Neural progenitor cell (in vitro differentiated cells): ENCODE results near the gene GAB4. TPM values are rescaled to one million over a fixed set of nuclear protein-coding genes. Genes with fewer than 3 reads are reported as not detected.
"Not testable (repeated sequence)": the region's sequence is repeated elsewhere in the genome, so short reads cannot be mapped to it uniquely, and the experiment has no call there.

ENCODE experiments used
- DNase-seq: peaks from one replicate; pipeline ENCODE4 v3.0.0-alpha.2; 2016; ENCODE audit warnings: low spot score
- H2AFZ ChIP-seq: fragments of 200-600 bp; sonication (generic); replicated peaks from 2 replicates; pipeline ENCODE4 v1.6.1; 2016; ENCODE audit warnings: antibody characterized with exemption
- H3F3A ChIP-seq: fragments of 200-600 bp; sonication (generic); 2 replicates; pipeline ENCODE4 v1.6.1; 2016; ENCODE audit warnings: antibody characterized with exemption, low read depth
- H3K27ac ChIP-seq: fragments of 200-600 bp; sonication (generic); 2 replicates; pipeline ENCODE4 v1.5.1; 2016; ENCODE audit warnings: mild to moderate bottlenecking
- H3K27me3 ChIP-seq: fragments of 200-600 bp; sonication (generic); 2 replicates; pipeline ENCODE4 v1.6.1; 2016; ENCODE audit warnings: mild to moderate bottlenecking, moderate library complexity
- H3K36me3 ChIP-seq: fragments of 200-600 bp; sonication (generic); 2 replicates; pipeline ENCODE4 v1.5.1; 2016
- H3K4me1 ChIP-seq: fragments of 200-600 bp; sonication (generic); 2 replicates; pipeline ENCODE4 v1.6.1; 2016; ENCODE audit warnings: mixed run types
- H3K4me2 ChIP-seq: fragments of 200-600 bp; sonication (generic); 2 replicates; pipeline ENCODE4 v1.6.1; 2016
- H3K4me3 ChIP-seq: fragments of 200-600 bp; sonication (generic); 2 replicates; pipeline ENCODE4 v1.5.1; 2016
- H3K79me2 ChIP-seq: fragments of 200-600 bp; sonication (generic); 2 replicates; pipeline ENCODE4 v1.6.1; 2016; ENCODE audit warnings: low read depth
- H3K9ac ChIP-seq: fragments of 200-600 bp; sonication (generic); 2 replicates; pipeline ENCODE4 v1.6.1; 2016
- H3K9me3 ChIP-seq: fragments of 200-600 bp; sonication (generic); 2 replicates; pipeline ENCODE4 v1.5.1; 2016; ENCODE audit warnings: low read depth
- H4K20me1 ChIP-seq: fragments of 200-600 bp; sonication (generic); 2 replicates; pipeline ENCODE4 v1.6.1; 2016; ENCODE audit warnings: low read depth
- H3K27ac Mint-ChIP-seq: 3 replicates; pipeline ENCODE4 v1.8.0; 2021; ENCODE audit warnings: mixed read lengths
- H3K27me3 Mint-ChIP-seq: 2 replicates; pipeline ENCODE4 v1.8.0; 2022; ENCODE audit warnings: low read depth, mild to moderate bottlenecking, inconsistent platforms, moderate library complexity, mixed read lengths; ENCODE audit not compliant: insufficient read depth
- H3K36me3 Mint-ChIP-seq: 3 replicates; pipeline ENCODE4 v1.8.0; 2021; ENCODE audit warnings: mixed read lengths
- H3K4me1 Mint-ChIP-seq: 3 replicates; pipeline ENCODE4 v1.8.0; 2021; ENCODE audit warnings: mixed read lengths
- H3K4me3 Mint-ChIP-seq: 3 replicates; pipeline ENCODE4 v1.8.0; 2021; ENCODE audit warnings: mild to moderate bottlenecking, moderate library complexity, mixed read lengths
- H3K9me3 Mint-ChIP-seq: 3 replicates; pipeline ENCODE4 v1.8.0; 2020; ENCODE audit warnings: mixed read lengths
- EZH2 ChIP-seq: fragments of 200-600 bp; sonication (generic); IDR thresholded peaks from 2 replicates; pipeline ENCODE4 v1.6.1; 2017; ENCODE audit warnings: antibody characterized with exemption, mild to moderate bottlenecking, moderate library complexity
- EZH2phosphoT487 ChIP-seq: fragments of 200-600 bp; sonication (generic); IDR thresholded peaks from 2 replicates; pipeline ENCODE4 v1.6.1; 2017; ENCODE audit warnings: antibody characterized with exemption
- total RNA-seq: library from RNA; depleted of rRNA; stranded (reverse); fragments of >200 nt; gene quantifications from 2 replicates; pipeline ENCODE4 v1.2.3, GENCODE V29; 2015; ENCODE audit warnings: low replicate concordance
- TF ChIP-seq, protein P1 (sequence below): fragments of 200-600 bp; sonication (generic); IDR thresholded peaks from 2 replicates; pipeline ENCODE4 v1.5.1; 2017; ENCODE audit warnings: antibody characterized with exemption, mild to moderate bottlenecking

The GAB4 gene
- total RNA-seq, 1 donor from 2014 or later = 0.07 TPM

DNA sequence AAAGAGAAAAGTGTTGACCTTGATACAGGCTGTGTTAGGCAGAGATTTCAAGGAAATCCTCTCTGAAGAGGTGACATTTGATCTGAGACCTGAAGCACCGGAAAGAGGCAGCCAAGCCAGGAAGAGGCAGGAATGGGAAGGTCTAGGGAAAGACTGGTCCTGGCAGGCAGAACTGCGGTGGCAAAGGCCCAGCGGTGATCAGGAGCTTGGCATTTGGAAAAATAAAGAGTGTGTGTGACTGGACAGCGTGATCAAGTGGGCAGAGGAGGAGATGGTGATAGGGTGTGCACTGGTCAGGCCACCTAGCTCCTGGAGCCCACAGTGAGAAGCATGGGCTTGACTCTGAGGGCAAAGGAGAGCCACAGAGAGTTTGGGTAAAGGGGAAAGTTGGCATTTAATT is 27.2 kb upstream of the GAB4 start:
- TF ChIP-seq EZH2 (no peak), EZH2phosphoT487 (no peak)
- TF ChIP-seq, protein P1, sequence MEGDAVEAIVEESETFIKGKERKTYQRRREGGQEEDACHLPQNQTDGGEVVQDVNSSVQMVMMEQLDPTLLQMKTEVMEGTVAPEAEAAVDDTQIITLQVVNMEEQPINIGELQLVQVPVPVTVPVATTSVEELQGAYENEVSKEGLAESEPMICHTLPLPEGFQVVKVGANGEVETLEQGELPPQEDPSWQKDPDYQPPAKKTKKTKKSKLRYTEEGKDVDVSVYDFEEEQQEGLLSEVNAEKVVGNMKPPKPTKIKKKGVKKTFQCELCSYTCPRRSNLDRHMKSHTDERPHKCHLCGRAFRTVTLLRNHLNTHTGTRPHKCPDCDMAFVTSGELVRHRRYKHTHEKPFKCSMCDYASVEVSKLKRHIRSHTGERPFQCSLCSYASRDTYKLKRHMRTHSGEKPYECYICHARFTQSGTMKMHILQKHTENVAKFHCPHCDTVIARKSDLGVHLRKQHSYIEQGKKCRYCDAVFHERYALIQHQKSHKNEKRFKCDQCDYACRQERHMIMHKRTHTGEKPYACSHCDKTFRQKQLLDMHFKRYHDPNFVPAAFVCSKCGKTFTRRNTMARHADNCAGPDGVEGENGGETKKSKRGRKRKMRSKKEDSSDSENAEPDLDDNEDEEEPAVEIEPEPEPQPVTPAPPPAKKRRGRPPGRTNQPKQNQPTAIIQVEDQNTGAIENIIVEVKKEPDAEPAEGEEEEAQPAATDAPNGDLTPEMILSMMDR = no peak
- Mint-ChIP-seq H3K4me1 (no peaks in the 10 kb centered on the region), H3K4me3 (no peak overlapping the region), H3K36me3 (no peaks in the 10 kb centered on the region), H3K27me3 (no peaks in the 10 kb centered on the region), H3K27ac (no peak overlapping the region), H3K9me3 (no peaks in the 10 kb centered on the region)
- Histone ChIP-seq H3K4me2 (no peak overlapping the region), H3K36me3 (no peaks in the 10 kb centered on the region), H3K79me2 (no peaks in the 10 kb centered on the region), H3K27me3 (no peaks in the 10 kb centered on the region), H3K4me3 (no peak overlapping the region), H3K4me1 (no peaks in the 10 kb centered on the region), H2AFZ (no peak overlapping the region), H4K20me1 (no peaks in the 10 kb centered on the region), H3K27ac (no peak overlapping the region), H3F3A (no peaks in the 10 kb centered on the region), H3K9ac (no peak overlapping the region), H3K9me3 (no peaks in the 10 kb centered on the region)
- DNase-seq = no peak

DNA sequence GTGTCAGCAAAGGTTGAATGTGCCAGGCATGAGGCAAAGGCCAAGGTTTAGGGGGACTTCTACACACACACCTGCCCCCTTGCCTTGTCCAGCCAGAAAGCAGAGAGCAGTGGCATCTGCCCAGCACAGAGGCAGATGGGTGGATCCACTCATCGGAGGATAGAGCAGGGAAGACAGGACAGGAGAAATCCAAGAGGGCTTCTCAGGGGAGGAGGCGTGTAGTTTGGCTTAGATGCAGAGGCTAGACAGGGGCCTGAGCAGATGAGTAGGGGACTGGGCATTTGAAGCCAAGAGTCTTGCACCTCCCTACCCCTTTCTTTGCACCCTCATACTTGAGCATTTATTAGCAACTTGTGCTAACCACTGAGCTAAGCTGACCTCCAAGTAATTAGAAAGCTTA is 26.5 kb upstream of the GAB4 start:
- not testable (repeated sequence) for H3K27ac ChIP-seq, H3K27me3 ChIP-seq, H3K4me2 ChIP-seq, H3K79me2 ChIP-seq, H3K36me3 Mint-ChIP-seq, H3K4me3 Mint-ChIP-seq, H2AFZ ChIP-seq, H3K27me3 Mint-ChIP-seq, H3K4me3 ChIP-seq, H3K9me3 Mint-ChIP-seq, H3K9me3 ChIP-seq, H3K36me3 ChIP-seq, DNase-seq, H3K4me1 ChIP-seq, H3F3A ChIP-seq, H3K9ac ChIP-seq, H3K4me1 Mint-ChIP-seq, H4K20me1 ChIP-seq, H3K27ac Mint-ChIP-seq

DNA sequence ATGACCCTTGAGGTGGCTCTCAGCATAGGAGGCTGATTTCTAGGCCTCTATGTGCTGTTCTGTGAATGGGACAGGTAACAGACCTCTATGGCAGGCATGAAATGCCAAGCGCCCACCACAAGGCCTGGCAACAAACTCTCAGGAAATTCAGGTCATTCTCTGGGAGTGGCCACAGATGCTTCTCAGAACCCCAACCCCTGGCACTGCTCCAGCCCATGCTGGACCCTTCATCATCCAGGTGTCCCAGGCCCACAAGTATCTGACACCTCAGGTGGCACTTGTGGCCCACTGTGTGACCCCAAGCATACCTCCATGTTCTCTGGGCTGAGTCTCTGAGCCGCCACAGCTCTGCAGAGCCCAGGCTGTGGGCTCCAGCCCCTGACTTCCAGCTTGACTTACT is 24.3 kb upstream of the GAB4 start:
- not testable (repeated sequence) for H3K4me3 Mint-ChIP-seq, H3K36me3 ChIP-seq, H3K27ac ChIP-seq, H3K36me3 Mint-ChIP-seq, H3K27ac Mint-ChIP-seq, H3K4me2 ChIP-seq, H3K4me1 ChIP-seq, H3K4me1 Mint-ChIP-seq, H3K27me3 Mint-ChIP-seq, H3K27me3 ChIP-seq, H3K9me3 Mint-ChIP-seq, H3K4me3 ChIP-seq, H4K20me1 ChIP-seq, H3K79me2 ChIP-seq, H3K9ac ChIP-seq, DNase-seq, H3K9me3 ChIP-seq, H2AFZ ChIP-seq, H3F3A ChIP-seq

DNA sequence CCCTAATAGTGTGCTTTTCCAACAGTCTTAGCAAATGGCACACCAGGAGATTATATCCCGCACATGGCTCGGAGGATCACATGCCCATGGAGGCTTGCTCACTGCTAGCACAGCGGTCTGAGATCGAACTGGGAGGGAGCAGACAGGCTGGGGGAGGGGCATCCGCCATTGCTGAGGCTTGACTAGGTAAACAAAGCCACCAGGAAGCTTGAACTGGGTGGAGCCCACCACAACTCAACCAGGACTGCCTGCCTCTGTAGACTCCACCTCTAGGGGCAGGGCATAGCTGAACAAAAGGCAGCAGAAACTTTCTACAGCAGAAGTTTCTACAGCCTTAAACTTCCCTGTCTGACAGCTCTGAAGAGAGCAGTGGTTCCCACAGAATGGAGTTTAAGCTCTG is 16.4 kb upstream of the GAB4 start:
- not testable (repeated sequence) for DNase-seq, H3K36me3 ChIP-seq, H4K20me1 ChIP-seq, H3K9me3 ChIP-seq, H3F3A ChIP-seq, H3K4me1 ChIP-seq, H2AFZ ChIP-seq, H3K36me3 Mint-ChIP-seq, H3K27me3 Mint-ChIP-seq, H3K4me1 Mint-ChIP-seq, H3K9me3 Mint-ChIP-seq, H3K9ac ChIP-seq, H3K79me2 ChIP-seq, H3K4me3 ChIP-seq, H3K27ac Mint-ChIP-seq, H3K4me3 Mint-ChIP-seq, H3K4me2 ChIP-seq, H3K27ac ChIP-seq
- peaks cover 15% of the 10 kb centered on the region for H3K27me3 ChIP-seq

DNA sequence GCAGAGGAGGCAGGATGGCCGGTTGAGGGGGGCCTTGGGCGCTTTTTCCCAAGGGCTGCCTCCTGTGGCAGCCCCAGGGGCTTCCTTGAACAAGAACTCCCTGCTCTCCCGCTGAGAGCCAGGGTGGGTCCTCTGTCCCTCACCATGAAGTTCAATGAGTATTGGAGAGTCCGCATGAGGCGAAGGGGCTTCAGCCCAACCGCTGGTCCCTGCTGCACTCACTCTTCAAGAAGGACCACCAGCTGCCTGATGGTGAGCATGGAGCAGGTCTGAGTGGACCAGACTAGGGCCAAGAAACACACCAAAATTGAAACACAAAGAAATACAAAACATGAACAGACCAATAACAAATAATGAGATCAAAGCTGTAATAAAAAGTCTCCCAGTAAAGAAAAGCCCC is 7.5 kb upstream of the GAB4 start:
- H4K20me1 ChIP-seq, H3K27ac ChIP-seq, DNase-seq, H3K27ac Mint-ChIP-seq, H3K4me1 ChIP-seq, H3K4me1 Mint-ChIP-seq, H3K4me2 ChIP-seq, H3K9me3 ChIP-seq, H3K36me3 Mint-ChIP-seq, H3K4me3 ChIP-seq, H3F3A ChIP-seq, H3K79me2 ChIP-seq, H3K9ac ChIP-seq, H3K27me3 Mint-ChIP-seq, H3K9me3 Mint-ChIP-seq, H3K36me3 ChIP-seq, H2AFZ ChIP-seq, H3K4me3 Mint-ChIP-seq: not testable (repeated sequence)
- H3K27me3 ChIP-seq = peaks cover 17% of the 10 kb centered on the region

DNA sequence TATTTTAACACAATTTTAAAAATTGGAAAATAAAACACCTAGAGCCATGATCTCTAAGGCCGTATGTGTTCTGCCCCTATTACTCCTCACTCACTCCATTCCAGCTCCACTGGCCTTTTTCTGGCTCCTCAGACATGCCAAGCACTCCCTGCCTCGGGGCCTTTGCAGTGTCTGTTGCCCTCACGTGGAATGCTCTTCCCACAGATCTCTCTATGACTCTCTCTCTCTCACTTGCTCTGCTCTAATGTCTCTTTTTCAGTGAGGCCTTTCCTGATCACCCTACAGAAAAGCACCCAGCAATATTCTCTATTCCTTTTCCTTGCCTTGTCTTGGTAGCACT is 6.0 kb upstream of the GAB4 start:
- not testable (repeated sequence) for H3K4me3 Mint-ChIP-seq

More for the DNA sequence above, 6.0 kb upstream of the GAB4 start:
- H3K36me3 ChIP-seq, H3K9me3 Mint-ChIP-seq, H3K36me3 Mint-ChIP-seq, H3K27me3 ChIP-seq, H3K79me2 ChIP-seq, H3K9ac ChIP-seq, H3K9me3 ChIP-seq, H3K27ac ChIP-seq, DNase-seq, H3K4me1 ChIP-seq, H2AFZ ChIP-seq, H3K4me3 ChIP-seq, H3K27ac Mint-ChIP-seq, H4K20me1 ChIP-seq, H3F3A ChIP-seq, H3K4me2 ChIP-seq, H3K27me3 Mint-ChIP-seq, H3K4me1 Mint-ChIP-seq: not testable (repeated sequence)
